H9 (cell line): ENCODE results near the gene TSNAXIP1. TPM values are rescaled to one million over a fixed set of nuclear protein-coding genes. Genes with fewer than 3 reads are reported as not detected.

Experiments used
- DNase-seq: peaks from one replicate; pipeline ENCODE4 v3.0.0-alpha.2; 2017
- H2AFZ ChIP-seq: one replicate; pipeline ENCODE4 v1.6.1; 2013; ENCODE audit warnings: mild to moderate bottlenecking, low read length, control low read depth, moderate library complexity
- H2AK5ac ChIP-seq: 2 replicates; pipeline ENCODE4 v1.6.1; 2013; ENCODE audit warnings: low read length, control low read depth, mixed read lengths; ENCODE audit not compliant: insufficient read length
- H2BK120ac ChIP-seq: one replicate; pipeline ENCODE4 v1.6.1; 2013; ENCODE audit warnings: low read depth, mild to moderate bottlenecking, low read length, control low read depth, inconsistent platforms; ENCODE audit not compliant: poor library complexity, severe bottlenecking
- H2BK12ac ChIP-seq: 2 replicates; pipeline ENCODE4 v1.6.1; 2013; ENCODE audit warnings: low read length, control low read depth, mixed read lengths, low read depth; ENCODE audit not compliant: insufficient read length
- H2BK15ac ChIP-seq: 2 replicates; pipeline ENCODE4 v1.6.1; 2013; ENCODE audit warnings: low read depth, low read length, control low read depth
- H2BK20ac ChIP-seq: one replicate; pipeline ENCODE4 v1.6.1; 2013; ENCODE audit warnings: low read depth, mild to moderate bottlenecking, low read length, control low read depth, inconsistent platforms; ENCODE audit not compliant: poor library complexity, severe bottlenecking
- H2BK5ac ChIP-seq: 2 replicates; pipeline ENCODE4 v1.6.1; 2013; ENCODE audit warnings: low read length, control low read depth, mixed read lengths; ENCODE audit not compliant: insufficient read length
- H3K14ac ChIP-seq: 2 replicates; pipeline ENCODE4 v1.6.1; 2013; ENCODE audit warnings: low read length, control low read depth; ENCODE audit not compliant: insufficient read depth
- H3K18ac ChIP-seq: 2 replicates; pipeline ENCODE4 v1.6.1; 2013; ENCODE audit warnings: low read depth, mild to moderate bottlenecking, mixed read lengths, low read length, control low read depth; ENCODE audit not compliant: insufficient read length
- H3K23ac ChIP-seq: 2 replicates; pipeline ENCODE4 v1.6.1; 2013; ENCODE audit warnings: low read length, control low read depth, mixed read lengths, low read depth; ENCODE audit not compliant: insufficient read length
- H3K23me2 ChIP-seq: 2 replicates; pipeline ENCODE4 v1.6.1; 2013; ENCODE audit warnings: low read depth, mild to moderate bottlenecking, mixed read lengths, low read length, control low read depth; ENCODE audit not compliant: insufficient read length, poor library complexity, severe bottlenecking
- H3K27ac ChIP-seq: 2 replicates; pipeline ENCODE4 v1.5.1; 2013; ENCODE audit warnings: low read length, control low read depth, mixed read lengths, low read depth; ENCODE audit not compliant: insufficient read length
- H3K27me3 ChIP-seq: 2 replicates; pipeline ENCODE4 v1.6.1; 2013; ENCODE audit warnings: low read length, control low read depth, inconsistent platforms; ENCODE audit not compliant: insufficient read depth
- H3K4ac ChIP-seq: 2 replicates; pipeline ENCODE4 v1.6.1; 2013; ENCODE audit warnings: low read depth, mild to moderate bottlenecking, control low read depth, inconsistent platforms, low read length, moderate library complexity
- H3K4me1 ChIP-seq: 2 replicates; pipeline ENCODE4 v1.6.1; 2013; ENCODE audit warnings: low read length, control low read depth, inconsistent platforms; ENCODE audit not compliant: insufficient read depth
- H3K4me2 ChIP-seq: 2 replicates; pipeline ENCODE4 v1.6.1; 2013; ENCODE audit warnings: low read length, control low read depth, mixed read lengths; ENCODE audit not compliant: insufficient read length, insufficient read depth
- H3K56ac ChIP-seq: 2 replicates; pipeline ENCODE4 v1.6.1; 2013; ENCODE audit warnings: low read depth, mild to moderate bottlenecking, mixed read lengths, low read length, control low read depth; ENCODE audit not compliant: insufficient read length
- H3K79me1 ChIP-seq: 2 replicates; pipeline ENCODE4 v1.6.1; 2013; ENCODE audit warnings: low read depth, mild to moderate bottlenecking, moderate library complexity, low read length, control low read depth, inconsistent platforms; ENCODE audit not compliant: insufficient read depth, poor library complexity, severe bottlenecking
- H3K79me2 ChIP-seq: 2 replicates; pipeline ENCODE4 v1.6.1; 2013; ENCODE audit warnings: low read length, control low read depth, inconsistent platforms; ENCODE audit not compliant: insufficient read depth
- H3K9ac ChIP-seq: 2 replicates; pipeline ENCODE4 v1.6.1; 2013; ENCODE audit warnings: low read length, control low read depth, mixed read lengths; ENCODE audit not compliant: insufficient read length; ENCODE audit errors: extremely low read depth
- H3K9me3 ChIP-seq: one replicate; pipeline ENCODE4 v1.6.1; 2013; ENCODE audit warnings: low read depth, low read length, inconsistent platforms; ENCODE audit not compliant: control insufficient read depth
- H3T11ph ChIP-seq: one replicate; pipeline ENCODE4 v1.6.1; 2013; ENCODE audit warnings: mild to moderate bottlenecking, low read length, control low read depth, inconsistent platforms
- H4K20me1 ChIP-seq: one replicate; pipeline ENCODE4 v1.6.1; 2013; ENCODE audit not compliant: control insufficient read depth, insufficient read length, insufficient read depth
- H4K5ac ChIP-seq: 2 replicates; pipeline ENCODE4 v1.6.1; 2013; ENCODE audit warnings: low read depth, mild to moderate bottlenecking, mixed read lengths, low read length, control low read depth; ENCODE audit not compliant: insufficient read length
- H4K8ac ChIP-seq: replicated peaks from 2 replicates; pipeline ENCODE4 v1.6.1; 2013; ENCODE audit warnings: low read length, control low read depth, mixed read lengths, low read depth; ENCODE audit not compliant: insufficient read length
- H4K91ac ChIP-seq: 2 replicates; pipeline ENCODE4 v1.6.1; 2013; ENCODE audit warnings: low read depth, mild to moderate bottlenecking, moderate library complexity, mixed read lengths, low read length, control low read depth; ENCODE audit not compliant: insufficient read length
- H3K27ac Mint-ChIP-seq, 3 experiments: 2 replicates in 2 of 3; 3 replicates in 1 of 3; pipeline ENCODE4 v1.8.0; 2020 to 2021; ENCODE audit warnings: mixed read lengths in 3 of 3, mild to moderate bottlenecking in 1 of 3, moderate library complexity in 1 of 3
- H3K27me3 Mint-ChIP-seq: 2 replicates; pipeline ENCODE4 v1.8.0; 2021; ENCODE audit warnings: low read depth, mild to moderate bottlenecking, moderate library complexity, mixed read lengths
- H3K36me3 Mint-ChIP-seq, 3 experiments: 2 replicates in 2 of 3; 3 replicates in 1 of 3; pipeline ENCODE4 v1.8.0; 2020 to 2021; ENCODE audit warnings: low read depth in 3 of 3, mixed read lengths in 3 of 3; ENCODE audit not compliant: insufficient read depth in 1 of 3
- H3K4me1 Mint-ChIP-seq, 2 experiments: 2 replicates each; pipeline ENCODE4 v1.8.0; 2020; ENCODE audit warnings: mixed read lengths in 2 of 2
- H3K4me3 Mint-ChIP-seq, 2 experiments: 2 replicates in 1 of 2; 3 replicates in 1 of 2; pipeline ENCODE4 v1.8.0; 2020 to 2021; ENCODE audit warnings: mild to moderate bottlenecking in 2 of 2, mixed read lengths in 2 of 2, moderate library complexity in 1 of 2
- H3K9me3 Mint-ChIP-seq, 2 experiments: 2 replicates in 1 of 2; 3 replicates in 1 of 2; pipeline ENCODE4 v1.8.0; 2020; ENCODE audit warnings: mild to moderate bottlenecking in 2 of 2, mixed read lengths in 2 of 2, moderate library complexity in 1 of 2
- CTCF ChIP-seq: fragments of 200-600 bp; sonication (generic); conservative IDR thresholded peaks from 3 replicates; pipeline ENCODE4 v1.8.0; 2021; ENCODE audit warnings: antibody characterized with exemption, mild to moderate bottlenecking
- WGBS: extraction: QIAGEN DNeasy Blood & Tissue Kit; methylation state at CpG from one replicate; pipeline ENCODE4 v1.1.7; 2013; ENCODE audit warnings: missing lambda C conversion rate, low lambda C conversion rate, mixed read lengths; ENCODE audit not compliant: insufficient read length; ENCODE audit errors: extremely low coverage; 5-methylcytosine and 5-hydroxymethylcytosine counted together
- total RNA-seq: library from RNA; stranded (reverse); gene quantifications from 2 replicates; pipeline ENCODE4 v1.2.1, GENCODE V29; 2021

The TSNAXIP1 gene
- total RNA-seq, 1 experiment from 2014 or later, result 1.3 TPM

DNA sequence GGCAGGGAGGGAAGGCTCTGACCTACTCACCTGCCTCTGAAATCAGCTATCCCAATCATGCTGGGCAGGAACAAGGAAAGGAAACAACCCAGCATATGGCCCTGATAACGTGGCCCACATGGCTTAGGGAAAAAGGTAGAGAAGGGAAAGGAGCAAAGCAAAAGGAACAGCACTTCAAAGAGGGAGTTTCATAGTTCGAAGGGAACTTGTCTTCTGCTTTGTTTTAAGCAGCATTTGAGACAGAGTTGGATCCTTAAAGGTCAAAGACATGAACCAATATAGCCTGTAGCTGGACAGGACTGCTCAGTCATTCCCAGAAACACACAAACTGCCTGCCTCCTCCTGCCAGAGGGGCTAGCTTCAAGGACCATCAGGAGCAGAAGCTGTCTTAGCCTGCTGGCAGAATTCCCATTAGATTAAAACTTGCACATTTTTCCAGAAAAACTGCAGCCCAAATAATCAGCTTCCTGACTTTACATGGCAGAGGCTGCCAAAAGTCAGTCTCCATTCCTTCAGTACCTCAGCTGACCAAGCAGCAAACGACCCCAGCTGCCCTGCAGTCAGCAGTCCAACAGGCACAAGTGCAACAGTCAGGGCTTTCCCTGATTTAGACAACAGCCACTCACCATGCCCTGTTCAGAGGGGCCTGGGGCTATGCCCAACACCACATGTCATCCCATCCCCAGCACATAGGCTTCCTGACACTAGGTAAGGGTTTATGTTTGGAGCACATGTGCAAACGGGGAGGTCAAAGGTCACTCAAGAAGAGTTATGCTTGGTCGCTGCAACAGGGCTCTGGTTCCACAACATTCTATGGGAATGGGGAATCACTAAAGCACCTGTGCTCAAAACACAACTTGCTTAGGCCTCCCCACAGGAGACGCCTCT is 32.9 kb upstream of the TSNAXIP1 start:
- TF ChIP-seq CTCF, result no peak
- Mint-ChIP-seq H3K36me3 (peaks cover 6 to 18% (median 15%) of the 10 kb centered on the region in 3 experiments), H3K4me3 (no peak overlapping the region), H3K27ac (0 out of 7 replicates have a peak overlapping the region, but pooled peaks of 1 of the 3 experiments have one; percentile 29), H3K9me3 (peaks cover 3 to 5% of the 10 kb centered on the region in 2 experiments; a peak in 3 of 5 replicates), H3K27me3 (peaks cover 1% of the 10 kb centered on the region; the same call in 1 of the 2 replicates), H3K4me1 (no peaks in the 10 kb centered on the region)
- no peak overlapping the region for H2BK12ac ChIP-seq
- DNase-seq, result no peak
- no peak overlapping the region for H3K18ac ChIP-seq
- no peak overlapping the region for H3K27ac ChIP-seq
- no CpG with 5 or more reads among the region's 6 CpGs for WGBS
- H4K5ac ChIP-seq, result no peak overlapping the region
- H3K56ac ChIP-seq, result no peak overlapping the region
- no peak overlapping the region for H3K4me2 ChIP-seq
- H4K20me1 ChIP-seq, result no peaks in the 10 kb centered on the region
- no peaks in the 10 kb centered on the region for H3K9me3 ChIP-seq
- H2BK15ac ChIP-seq, result no peak overlapping the region
- H3K23ac ChIP-seq, result no peak overlapping the region
- H3T11ph ChIP-seq, result no peak overlapping the region
- no peak overlapping the region for H2BK20ac ChIP-seq
- H3K27me3 ChIP-seq, result no peaks in the 10 kb centered on the region
- H3K79me1 ChIP-seq, result no peaks in the 10 kb centered on the region
- H2BK5ac ChIP-seq, result no peak overlapping the region
- no peak overlapping the region for H4K91ac ChIP-seq
- no peak overlapping the region for H2BK120ac ChIP-seq
- H3K4me1 ChIP-seq, result no peaks in the 10 kb centered on the region
- no peak overlapping the region for H4K8ac ChIP-seq
- no peaks in the 10 kb centered on the region for H3K23me2 ChIP-seq
- H3K4ac ChIP-seq, result no peak overlapping the region
- H3K14ac ChIP-seq, result no peak overlapping the region
- no peak overlapping the region for H2AK5ac ChIP-seq
- no peak overlapping the region for H3K9ac ChIP-seq
- 0 out of 2 replicates have a peak, but pooled peaks cover 3% of the 10 kb centered on the region for H3K79me2 ChIP-seq
- no peak overlapping the region for H2AFZ ChIP-seq
